PFSK-1 (cell line): ENCODE results near the gene RMI2.

ENCODE experiments used
- FOXP2 ChIP-seq: optimal IDR thresholded peaks from 2 replicates; pipeline ENCODE3; 2011; ENCODE audit warnings: borderline replicate concordance, control low read depth, inconsistent platforms; ENCODE audit not compliant: insufficient read depth; ENCODE audit errors: extremely low read length, extremely low read depth
- POLR2AphosphoS5 ChIP-seq: IDR thresholded peaks from 2 replicates; pipeline ENCODE4 v1.6.1; 2012; ENCODE audit warnings: low read depth, mild to moderate bottlenecking, control low read depth, low read length, moderate library complexity
- REST ChIP-seq, 2 experiments: IDR thresholded peaks; 2 replicates each; pipeline versions ENCODE4 v1.6.1 to v1.8.0; 2011 to 2012; ENCODE audit warnings: low read depth in 2 of 2, low read length in 2 of 2, control low read depth in 1 of 2, inconsistent platforms in 1 of 2, mild to moderate bottlenecking in 1 of 2, moderate library complexity in 1 of 2; ENCODE audit not compliant: insufficient read depth in 1 of 2
- SIN3A ChIP-seq: IDR thresholded peaks from 2 replicates; pipeline ENCODE4 v1.6.1; 2012; ENCODE audit warnings: mild to moderate bottlenecking, low read length, moderate library complexity, borderline replicate concordance; ENCODE audit not compliant: insufficient read depth
- TAF1 ChIP-seq: IDR thresholded peaks from 2 replicates; pipeline ENCODE4 v1.6.1; 2012; ENCODE audit warnings: low read length, control low read depth, borderline replicate concordance; ENCODE audit not compliant: insufficient read depth

The RMI2 gene

DNA sequence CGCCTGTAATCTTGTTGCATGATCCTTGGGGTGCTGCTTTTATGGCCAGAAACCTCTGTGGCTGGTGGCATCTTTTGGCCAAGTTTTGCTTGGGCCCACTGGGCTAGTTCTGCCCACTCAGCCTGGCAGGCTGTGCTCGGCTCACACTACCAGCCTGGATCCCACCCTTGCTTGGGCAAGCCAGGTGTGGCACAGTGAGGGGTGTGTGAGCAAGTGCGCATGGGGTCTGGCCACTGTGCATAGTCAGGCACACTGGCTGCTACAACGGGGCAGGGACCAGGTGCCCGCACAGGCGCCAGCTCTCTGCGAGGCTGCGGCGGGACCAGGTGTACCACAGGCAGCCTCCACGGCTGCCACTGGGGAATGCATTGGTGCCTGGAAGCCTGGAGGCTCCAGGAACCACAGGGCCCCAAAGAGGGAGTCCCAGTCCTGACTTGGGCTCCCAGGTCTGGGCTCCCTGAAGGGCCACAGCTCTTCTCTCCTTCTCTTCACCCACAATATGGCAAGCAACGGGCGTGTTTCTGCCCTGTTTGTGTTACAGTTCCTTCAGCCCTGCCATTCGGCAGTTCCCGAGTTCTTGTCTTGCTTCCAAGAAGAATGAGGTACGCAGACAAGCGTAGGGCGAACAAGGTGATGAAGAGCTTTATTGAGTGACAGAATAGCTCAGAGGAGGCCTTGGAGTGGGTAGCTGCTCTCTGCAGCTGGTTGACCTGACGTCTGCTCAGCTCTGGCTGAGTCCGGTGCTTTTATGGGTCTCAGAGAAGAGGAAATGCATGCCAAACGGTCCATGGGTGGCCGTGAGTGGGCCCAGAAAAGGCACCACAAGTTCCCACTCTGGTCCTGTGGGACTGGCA lies 37.4 kb upstream of the RMI2 start:
- TF ChIP-seq REST (IDR thresholded peaks at IDR 0.05; ENCODE audit: insufficient read depth in 1 of 2, low read depth in 2 of 2, low read length in 2 of 2), result no peak
- TF ChIP-seq SIN3A, result no peak
- TF ChIP-seq TAF1, result no peak
- no peak for TF ChIP-seq POLR2AphosphoS5
- TF ChIP-seq FOXP2, result no peak

GRCh38 chr16:11308493-11309283 lies 36.6 kb upstream of the RMI2 start:
- TF ChIP-seq POLR2AphosphoS5, result no peak
- TF ChIP-seq TAF1, result no peak
- TF ChIP-seq SIN3A, result no peak
- TF ChIP-seq FOXP2, result no peak
- TF ChIP-seq REST (IDR thresholded peaks at IDR 0.05; ENCODE audit: insufficient read depth in 1 of 2, low read depth in 2 of 2, low read length in 2 of 2), result no peak

GRCh38 chr16:11309895-11310633 lies 35.2 kb upstream of the RMI2 start:
- no peak for TF ChIP-seq FOXP2
- no peak for TF ChIP-seq TAF1
- TF ChIP-seq SIN3A, result no peak
- no peak for TF ChIP-seq REST (IDR thresholded peaks at IDR 0.05; ENCODE audit: insufficient read depth in 1 of 2, low read depth in 2 of 2, low read length in 2 of 2)
- TF ChIP-seq POLR2AphosphoS5, result no peak

- TF ChIP-seq REST (IDR thresholded peaks at IDR 0.05; ENCODE audit: insufficient read depth in 1 of 2, low read depth in 2 of 2, low read length in 2 of 2) (no peak), TAF1 (no peak)
Observed at GRCh38 chr16:11310634-11310977, 34.7 kb upstream of the RMI2 start.
